ENCODE data around the gene SLC13A3. TPM values are rescaled to one million over a fixed set of nuclear protein-coding genes. Genes with fewer than 3 reads are reported as not detected.

Gene SLC13A3
- total and polyA plus RNA-seq, 9 donors: 0.36 to 7.1 (median 4.6) TPM

- H3K4me1 ChIP-seq (ENCODE audit: insufficient read depth): no peaks in the 10 kb centered on the region
- intact Hi-C loops (cut with DNase I): no loop called here
- WGBS, 3 donors: 82 to 93% (median 86%) methylated on average over 9 of the region's 9 CpGs
- H3K9me3 ChIP-seq: no peaks in the 10 kb centered on the region
- H3K27me3 ChIP-seq: no peaks in the 10 kb centered on the region
- H3K4me3 ChIP-seq: no peak overlapping the region
- no peak overlapping the region for H3K27ac ChIP-seq
- TF ChIP-seq CTCF (IDR thresholded peaks at IDR 0.05) (no peak), POLR2A (IDR thresholded peaks at IDR 0.05) (no peak), EP300 (IDR thresholded peaks at IDR 0.05) (no peak)
- DNase-seq: no peak
- H3K36me3 ChIP-seq: no peaks in the 10 kb centered on the region
Observed at GRCh38 chr20:46605978-46606816, 45.1 kb downstream of the SLC13A3 start.

GRCh38 chr20:46605181-46605580, 46.1 kb downstream of the SLC13A3 start:
- intact Hi-C loops (cut with DNase I): no loop called here
- no peaks in the 10 kb centered on the region for H3K4me1 ChIP-seq (ENCODE audit: insufficient read depth)

GRCh38 chr20:46604551-46605133, 46.6 kb downstream of the SLC13A3 start:
- no peak for DNase-seq
- no peaks in the 10 kb centered on the region for H3K4me1 ChIP-seq (ENCODE audit: insufficient read depth)
- H3K36me3 ChIP-seq: no peaks in the 10 kb centered on the region
- WGBS, 3 donors: 89 to 93% (median 89%) methylated on average over 13 of the region's 13 CpGs
- TF ChIP-seq EP300 (IDR thresholded peaks at IDR 0.05): no peak
- no peak for TF ChIP-seq POLR2A (IDR thresholded peaks at IDR 0.05)
- no peak for TF ChIP-seq CTCF (IDR thresholded peaks at IDR 0.05)
- no peaks in the 10 kb centered on the region for H3K27me3 ChIP-seq
- intact Hi-C loops (cut with DNase I): no loop called here
- no peak overlapping the region for H3K27ac ChIP-seq
- no peak overlapping the region for H3K4me3 ChIP-seq
- no peaks in the 10 kb centered on the region for H3K9me3 ChIP-seq

More at GRCh38 chr20:46605181-46605580, 46.1 kb downstream of the SLC13A3 start:
- Histone ChIP-seq H3K4me3 (no peak overlapping the region), H3K27me3 (no peaks in the 10 kb centered on the region), H3K36me3 (no peaks in the 10 kb centered on the region), H3K9me3 (no peaks in the 10 kb centered on the region), H3K27ac (no peak overlapping the region)
- TF ChIP-seq CTCF (IDR thresholded peaks at IDR 0.05) (no peak), POLR2A (IDR thresholded peaks at IDR 0.05) (no peak), EP300 (IDR thresholded peaks at IDR 0.05) (no peak)
- no peak for DNase-seq

- DNase-seq: no peak
- Histone ChIP-seq H3K4me1 (ENCODE audit: insufficient read depth) (no peaks in the 10 kb centered on the region), H3K27ac (no peak overlapping the region), H3K4me3 (no peak overlapping the region), H3K36me3 (no peaks in the 10 kb centered on the region), H3K27me3 (no peaks in the 10 kb centered on the region), H3K9me3 (no peaks in the 10 kb centered on the region)
- WGBS, 3 donors: 91 to 100% (median 92%) methylated on average over 2 of the region's 2 CpGs
- TF ChIP-seq POLR2A (IDR thresholded peaks at IDR 0.05): no peak
- no peak for TF ChIP-seq CTCF (IDR thresholded peaks at IDR 0.05)
- TF ChIP-seq EP300 (IDR thresholded peaks at IDR 0.05): no peak
- intact Hi-C loops (cut with DNase I): no loop called here
Observed at GRCh38 chr20:46602429-46602828, 48.8 kb downstream of the SLC13A3 start.

All from ovary (tissue), 9 donors.